GM23338 (cell line): ENCODE measurements around the gene GTF2A1.

Experiments used
- CREB1 ChIP-seq: fragments of 250-450 bp; sonication (Bioruptor Pico); IDR thresholded peaks from 2 replicates; pipeline ENCODE4 v1.5.0; 2020; ENCODE audit warnings: low read depth, mild to moderate bottlenecking, moderate library complexity
- EZH2 ChIP-seq: fragments of 200-600 bp; sonication (generic); IDR thresholded peaks from one replicate; pipeline ENCODE4 v1.8.0; 2017; ENCODE audit warnings: antibody characterized with exemption, mild to moderate bottlenecking, low read depth; ENCODE audit not compliant: unreplicated experiment
- EZH2phosphoT487 ChIP-seq: fragments of 200-600 bp; sonication (generic); IDR thresholded peaks from one replicate; pipeline ENCODE4 v1.8.1; 2018; ENCODE audit warnings: antibody characterized with exemption; ENCODE audit not compliant: unreplicated experiment
- JUNB ChIP-seq: IDR thresholded peaks from one replicate; pipeline ENCODE4 v1.6.1; 2016; ENCODE audit warnings: antibody characterized with exemption; ENCODE audit not compliant: unreplicated experiment
- NANOG ChIP-seq: IDR thresholded peaks from 2 replicates; pipeline ENCODE4 v1.6.1; 2016; ENCODE audit warnings: antibody characterized with exemption, borderline replicate concordance
- POLR2AphosphoS5 ChIP-seq: IDR thresholded peaks from 2 replicates; pipeline ENCODE4 v1.6.1; 2016; ENCODE audit warnings: antibody characterized with exemption, low read depth
- STAT1 ChIP-seq: IDR thresholded peaks from one replicate; pipeline ENCODE4 v1.6.1; 2016; ENCODE audit warnings: antibody characterized with exemption; ENCODE audit not compliant: unreplicated experiment
- ZNF114 ChIP-seq: fragments of 250-450 bp; sonication (Bioruptor Pico); IDR thresholded peaks from 2 replicates; pipeline ENCODE4 v1.5.0; 2020; ENCODE audit warnings: mild to moderate bottlenecking, moderate library complexity
- ZNF331 ChIP-seq: fragments of 250-450 bp; sonication (Bioruptor Pico); IDR thresholded peaks from 2 replicates; pipeline ENCODE4 v1.5.0; 2020; ENCODE audit warnings: low read depth, mild to moderate bottlenecking, moderate library complexity
- TF ChIP-seq, protein P1 (sequence below), 2 experiments: fragments of 200-600 bp in 1 of 2; sonication (generic) in 1 of 2; conservative IDR thresholded peaks; 2 replicates each; pipeline versions ENCODE4 v1.5.1 to v1.6.1; 2016 to 2017; ENCODE audit warnings: antibody characterized with exemption in 2 of 2, low read depth in 2 of 2, mild to moderate bottlenecking in 2 of 2, moderate library complexity in 1 of 2
- TF ChIP-seq, protein P2 (sequence below): IDR thresholded peaks from one replicate; pipeline ENCODE4 v1.6.1; 2018; ENCODE audit warnings: antibody characterized with exemption; ENCODE audit not compliant: unreplicated experiment
- TF ChIP-seq, protein P3 (sequence below): IDR thresholded peaks from 2 replicates; pipeline ENCODE4 v1.6.1; 2016; ENCODE audit warnings: antibody characterized with exemption
- TF ChIP-seq, protein P4 (sequence below): fragments of 250-450 bp; sonication (Bioruptor Pico); IDR thresholded peaks from 2 replicates; pipeline ENCODE4 v1.5.0; 2020; ENCODE audit warnings: mild to moderate bottlenecking, moderate library complexity

DNA sequence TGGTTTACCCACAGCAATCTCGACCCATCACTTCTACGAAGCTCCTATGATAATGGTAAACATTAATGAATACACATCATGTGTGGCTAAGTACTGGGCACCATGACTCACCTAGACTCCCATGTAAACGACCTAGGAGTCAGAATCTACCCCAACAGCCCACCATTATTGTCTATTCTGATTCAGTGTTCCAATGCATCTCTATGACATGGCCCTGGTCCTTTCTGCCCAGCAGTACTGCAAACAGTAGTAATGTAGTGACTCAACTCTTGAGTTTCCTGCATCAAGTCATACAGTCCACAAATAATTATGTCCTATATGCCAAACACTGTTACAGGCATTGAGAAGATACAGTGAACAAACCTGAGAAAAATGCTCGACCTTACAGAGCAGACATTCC, 14.6 kb downstream of the GTF2A1 start:
- TF ChIP-seq, protein P1, sequence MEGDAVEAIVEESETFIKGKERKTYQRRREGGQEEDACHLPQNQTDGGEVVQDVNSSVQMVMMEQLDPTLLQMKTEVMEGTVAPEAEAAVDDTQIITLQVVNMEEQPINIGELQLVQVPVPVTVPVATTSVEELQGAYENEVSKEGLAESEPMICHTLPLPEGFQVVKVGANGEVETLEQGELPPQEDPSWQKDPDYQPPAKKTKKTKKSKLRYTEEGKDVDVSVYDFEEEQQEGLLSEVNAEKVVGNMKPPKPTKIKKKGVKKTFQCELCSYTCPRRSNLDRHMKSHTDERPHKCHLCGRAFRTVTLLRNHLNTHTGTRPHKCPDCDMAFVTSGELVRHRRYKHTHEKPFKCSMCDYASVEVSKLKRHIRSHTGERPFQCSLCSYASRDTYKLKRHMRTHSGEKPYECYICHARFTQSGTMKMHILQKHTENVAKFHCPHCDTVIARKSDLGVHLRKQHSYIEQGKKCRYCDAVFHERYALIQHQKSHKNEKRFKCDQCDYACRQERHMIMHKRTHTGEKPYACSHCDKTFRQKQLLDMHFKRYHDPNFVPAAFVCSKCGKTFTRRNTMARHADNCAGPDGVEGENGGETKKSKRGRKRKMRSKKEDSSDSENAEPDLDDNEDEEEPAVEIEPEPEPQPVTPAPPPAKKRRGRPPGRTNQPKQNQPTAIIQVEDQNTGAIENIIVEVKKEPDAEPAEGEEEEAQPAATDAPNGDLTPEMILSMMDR (conservative IDR thresholded peaks at IDR 0.05; ENCODE audit: low read depth in 2 of 2), result no peak
- TF ChIP-seq CREB1 (CRISPR knock-in tag), result no peak
- TF ChIP-seq POLR2AphosphoS5, result no peak
- no peak for TF ChIP-seq EZH2
- no peak for TF ChIP-seq JUNB
- TF ChIP-seq, protein P2, sequence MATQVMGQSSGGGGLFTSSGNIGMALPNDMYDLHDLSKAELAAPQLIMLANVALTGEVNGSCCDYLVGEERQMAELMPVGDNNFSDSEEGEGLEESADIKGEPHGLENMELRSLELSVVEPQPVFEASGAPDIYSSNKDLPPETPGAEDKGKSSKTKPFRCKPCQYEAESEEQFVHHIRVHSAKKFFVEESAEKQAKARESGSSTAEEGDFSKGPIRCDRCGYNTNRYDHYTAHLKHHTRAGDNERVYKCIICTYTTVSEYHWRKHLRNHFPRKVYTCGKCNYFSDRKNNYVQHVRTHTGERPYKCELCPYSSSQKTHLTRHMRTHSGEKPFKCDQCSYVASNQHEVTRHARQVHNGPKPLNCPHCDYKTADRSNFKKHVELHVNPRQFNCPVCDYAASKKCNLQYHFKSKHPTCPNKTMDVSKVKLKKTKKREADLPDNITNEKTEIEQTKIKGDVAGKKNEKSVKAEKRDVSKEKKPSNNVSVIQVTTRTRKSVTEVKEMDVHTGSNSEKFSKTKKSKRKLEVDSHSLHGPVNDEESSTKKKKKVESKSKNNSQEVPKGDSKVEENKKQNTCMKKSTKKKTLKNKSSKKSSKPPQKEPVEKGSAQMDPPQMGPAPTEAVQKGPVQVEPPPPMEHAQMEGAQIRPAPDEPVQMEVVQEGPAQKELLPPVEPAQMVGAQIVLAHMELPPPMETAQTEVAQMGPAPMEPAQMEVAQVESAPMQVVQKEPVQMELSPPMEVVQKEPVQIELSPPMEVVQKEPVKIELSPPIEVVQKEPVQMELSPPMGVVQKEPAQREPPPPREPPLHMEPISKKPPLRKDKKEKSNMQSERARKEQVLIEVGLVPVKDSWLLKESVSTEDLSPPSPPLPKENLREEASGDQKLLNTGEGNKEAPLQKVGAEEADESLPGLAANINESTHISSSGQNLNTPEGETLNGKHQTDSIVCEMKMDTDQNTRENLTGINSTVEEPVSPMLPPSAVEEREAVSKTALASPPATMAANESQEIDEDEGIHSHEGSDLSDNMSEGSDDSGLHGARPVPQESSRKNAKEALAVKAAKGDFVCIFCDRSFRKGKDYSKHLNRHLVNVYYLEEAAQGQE, result no peak
- TF ChIP-seq, protein P3, sequence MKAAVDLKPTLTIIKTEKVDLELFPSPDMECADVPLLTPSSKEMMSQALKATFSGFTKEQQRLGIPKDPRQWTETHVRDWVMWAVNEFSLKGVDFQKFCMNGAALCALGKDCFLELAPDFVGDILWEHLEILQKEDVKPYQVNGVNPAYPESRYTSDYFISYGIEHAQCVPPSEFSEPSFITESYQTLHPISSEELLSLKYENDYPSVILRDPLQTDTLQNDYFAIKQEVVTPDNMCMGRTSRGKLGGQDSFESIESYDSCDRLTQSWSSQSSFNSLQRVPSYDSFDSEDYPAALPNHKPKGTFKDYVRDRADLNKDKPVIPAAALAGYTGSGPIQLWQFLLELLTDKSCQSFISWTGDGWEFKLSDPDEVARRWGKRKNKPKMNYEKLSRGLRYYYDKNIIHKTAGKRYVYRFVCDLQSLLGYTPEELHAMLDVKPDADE, result no peak
- TF ChIP-seq ZNF114 (CRISPR knock-in tag), result no peak
- no peak for TF ChIP-seq ZNF331 (CRISPR knock-in tag)
- no peak for TF ChIP-seq EZH2phosphoT487
- no peak for TF ChIP-seq STAT1
- no peak for TF ChIP-seq NANOG
- TF ChIP-seq, protein P4, sequence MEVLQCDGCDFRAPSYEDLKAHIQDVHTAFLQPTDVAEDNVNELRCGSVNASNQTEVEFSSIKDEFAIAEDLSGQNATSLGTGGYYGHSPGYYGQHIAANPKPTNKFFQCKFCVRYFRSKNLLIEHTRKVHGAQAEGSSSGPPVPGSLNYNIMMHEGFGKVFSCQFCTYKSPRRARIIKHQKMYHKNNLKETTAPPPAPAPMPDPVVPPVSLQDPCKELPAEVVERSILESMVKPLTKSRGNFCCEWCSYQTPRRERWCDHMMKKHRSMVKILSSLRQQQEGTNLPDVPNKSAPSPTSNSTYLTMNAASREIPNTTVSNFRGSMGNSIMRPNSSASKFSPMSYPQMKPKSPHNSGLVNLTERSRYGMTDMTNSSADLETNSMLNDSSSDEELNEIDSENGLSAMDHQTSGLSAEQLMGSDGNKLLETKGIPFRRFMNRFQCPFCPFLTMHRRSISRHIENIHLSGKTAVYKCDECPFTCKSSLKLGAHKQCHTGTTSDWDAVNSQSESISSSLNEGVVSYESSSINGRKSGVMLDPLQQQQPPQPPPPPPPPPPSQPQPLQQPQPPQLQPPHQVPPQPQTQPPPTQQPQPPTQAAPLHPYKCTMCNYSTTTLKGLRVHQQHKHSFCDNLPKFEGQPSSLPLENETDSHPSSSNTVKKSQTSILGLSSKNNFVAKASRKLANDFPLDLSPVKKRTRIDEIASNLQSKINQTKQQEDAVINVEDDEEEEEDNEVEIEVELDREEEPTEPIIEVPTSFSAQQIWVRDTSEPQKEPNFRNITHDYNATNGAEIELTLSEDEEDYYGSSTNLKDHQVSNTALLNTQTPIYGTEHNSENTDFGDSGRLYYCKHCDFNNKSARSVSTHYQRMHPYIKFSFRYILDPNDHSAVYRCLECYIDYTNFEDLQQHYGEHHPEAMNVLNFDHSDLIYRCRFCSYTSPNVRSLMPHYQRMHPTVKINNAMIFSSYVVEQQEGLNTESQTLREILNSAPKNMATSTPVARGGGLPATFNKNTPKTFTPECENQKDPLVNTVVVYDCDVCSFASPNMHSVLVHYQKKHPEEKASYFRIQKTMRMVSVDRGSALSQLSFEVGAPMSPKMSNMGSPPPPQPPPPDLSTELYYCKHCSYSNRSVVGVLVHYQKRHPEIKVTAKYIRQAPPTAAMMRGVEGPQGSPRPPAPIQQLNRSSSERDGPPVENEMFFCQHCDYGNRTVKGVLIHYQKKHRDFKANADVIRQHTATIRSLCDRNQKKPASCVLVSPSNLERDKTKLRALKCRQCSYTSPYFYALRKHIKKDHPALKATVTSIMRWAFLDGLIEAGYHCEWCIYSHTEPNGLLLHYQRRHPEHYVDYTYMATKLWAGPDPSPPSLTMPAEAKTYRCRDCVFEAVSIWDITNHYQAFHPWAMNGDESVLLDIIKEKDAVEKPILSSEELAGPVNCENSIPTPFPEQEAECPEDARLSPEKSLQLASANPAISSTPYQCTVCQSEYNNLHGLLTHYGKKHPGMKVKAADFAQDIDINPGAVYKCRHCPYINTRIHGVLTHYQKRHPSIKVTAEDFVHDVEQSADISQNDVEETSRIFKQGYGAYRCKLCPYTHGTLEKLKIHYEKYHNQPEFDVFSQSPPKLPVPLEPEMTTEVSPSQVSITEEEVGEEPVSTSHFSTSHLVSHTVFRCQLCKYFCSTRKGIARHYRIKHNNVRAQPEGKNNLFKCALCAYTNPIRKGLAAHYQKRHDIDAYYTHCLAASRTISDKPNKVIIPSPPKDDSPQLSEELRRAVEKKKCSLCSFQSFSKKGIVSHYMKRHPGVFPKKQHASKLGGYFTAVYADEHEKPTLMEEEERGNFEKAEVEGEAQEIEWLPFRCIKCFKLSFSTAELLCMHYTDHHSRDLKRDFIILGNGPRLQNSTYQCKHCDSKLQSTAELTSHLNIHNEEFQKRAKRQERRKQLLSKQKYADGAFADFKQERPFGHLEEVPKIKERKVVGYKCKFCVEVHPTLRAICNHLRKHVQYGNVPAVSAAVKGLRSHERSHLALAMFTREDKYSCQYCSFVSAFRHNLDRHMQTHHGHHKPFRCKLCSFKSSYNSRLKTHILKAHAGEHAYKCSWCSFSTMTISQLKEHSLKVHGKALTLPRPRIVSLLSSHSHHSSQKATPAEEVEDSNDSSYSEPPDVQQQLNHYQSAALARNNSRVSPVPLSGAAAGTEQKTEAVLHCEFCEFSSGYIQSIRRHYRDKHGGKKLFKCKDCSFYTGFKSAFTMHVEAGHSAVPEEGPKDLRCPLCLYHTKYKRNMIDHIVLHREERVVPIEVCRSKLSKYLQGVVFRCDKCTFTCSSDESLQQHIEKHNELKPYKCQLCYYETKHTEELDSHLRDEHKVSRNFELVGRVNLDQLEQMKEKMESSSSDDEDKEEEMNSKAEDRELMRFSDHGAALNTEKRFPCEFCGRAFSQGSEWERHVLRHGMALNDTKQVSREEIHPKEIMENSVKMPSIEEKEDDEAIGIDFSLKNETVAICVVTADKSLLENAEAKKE (CRISPR knock-in tag), result no peak
